Measurements from ENCODE around the gene PSAP. TPM values are rescaled to one million over a fixed set of nuclear protein-coding genes. Genes with fewer than 3 reads are reported as not detected.
"Not testable (repeated sequence)": the region's sequence is repeated elsewhere in the genome, so short reads cannot be mapped to it uniquely, and the experiment has no call there.

PSAP gene
- total RNA-seq: 100 to 1,000 TPM; 111 to 118 TPM

GRCh38 chr10:71850743-71851464 lies at the start of gene PSAP:
TSS of gene PSAP (minus strand) at chr10:71851251. CDS start at chr10:71851221, 30 bp downstream.
- peak within 1 kb of the TSS; percentile 78 for H3K27ac Mint-ChIP-seq
- peak within 1 kb of the TSS; percentile 84 for H3K4me3 Mint-ChIP-seq
- H3K27me3 Mint-ChIP-seq: peaks cover 3% of the 10 kb centered on the region
- peaks cover 2% of the 10 kb centered on the region for H3K36me3 Mint-ChIP-seq
- peaks cover 30% of the 10 kb centered on the region for H3K4me1 Mint-ChIP-seq
- CTCF ChIA-PET: interaction anchor here (0.8 to 3.6 kb wide), 9 partner anchors 8 to 198 kb away, joined by 3 to 23 read pairs (median 4); partner anchors contain the start of gene VSIR
- H3K9me3 Mint-ChIP-seq (ENCODE audit: low read depth): no peaks in the 10 kb centered on the region
- peak; percentile 99 for DNase-seq
- peak; percentile 99 for ATAC-seq

- CTCF ChIA-PET: interaction anchor here (0.6 to 2.8 kb wide), 2 partner anchors 148 to 1609 kb away, joined by 3 to 13 read pairs; no protein-coding TSS in a partner anchor
- DNase-seq (no peak), ATAC-seq (no peak)
- Mint-ChIP-seq H3K4me3 (no peak overlapping the region), H3K27ac (no peak overlapping the region), H3K36me3 (no peaks in the 10 kb centered on the region), H3K4me1 (no peaks in the 10 kb centered on the region), H3K27me3 (peaks cover 2% of the 10 kb centered on the region), H3K9me3 (ENCODE audit: low read depth) (no peaks in the 10 kb centered on the region)
Measured at GRCh38 chr10:71900441-71901180, 49.6 kb upstream of the PSAP start.

- Mint-ChIP-seq H3K36me3 (no peaks in the 10 kb centered on the region), H3K4me3 (no peak overlapping the region), H3K9me3 (ENCODE audit: low read depth) (no peaks in the 10 kb centered on the region), H3K27ac (no peak overlapping the region), H3K27me3 (peaks cover 2% of the 10 kb centered on the region), H3K4me1 (no peaks in the 10 kb centered on the region)
- no peak for DNase-seq
- CTCF ChIA-PET: interaction anchor here (1.2 to 2.8 kb wide), 2 partner anchors 148 to 319 kb away, joined by 3 to 13 read pairs; no protein-coding TSS in a partner anchor
- no peak for ATAC-seq
Measured at GRCh38 chr10:71899665-71900412, 48.8 kb upstream of the PSAP start.

GRCh38 chr10:71898346-71898745 lies 47.3 kb upstream of the PSAP start:
- not testable (repeated sequence) for H3K9me3 Mint-ChIP-seq (ENCODE audit: low read depth); H3K4me1 Mint-ChIP-seq; DNase-seq; H3K36me3 Mint-ChIP-seq; ATAC-seq; H3K4me3 Mint-ChIP-seq; H3K27me3 Mint-ChIP-seq; H3K27ac Mint-ChIP-seq
- CTCF ChIA-PET: interaction anchor here (0.7 to 2.8 kb wide), 9 partner anchors 20 to 446 kb away, joined by 3 to 13 read pairs (median 3); no protein-coding TSS in a partner anchor

GRCh38 chr10:71893920-71894319 lies 42.9 kb upstream of the PSAP start:
- Mint-ChIP-seq H3K9me3 (ENCODE audit: low read depth) (no peaks in the 10 kb centered on the region), H3K4me3 (no peak overlapping the region), H3K27me3 (peaks cover 16% of the 10 kb centered on the region), H3K27ac (no peak overlapping the region), H3K36me3 (no peaks in the 10 kb centered on the region), H3K4me1 (peaks cover 6% of the 10 kb centered on the region)
- DNase-seq: no peak
- CTCF ChIA-PET: no interaction called here
- ATAC-seq: no peak

- no peak overlapping the region for H3K27ac Mint-ChIP-seq
- peaks cover 11% of the 10 kb centered on the region for H3K4me1 Mint-ChIP-seq
- no peak overlapping the region for H3K4me3 Mint-ChIP-seq
- DNase-seq (no peak), ATAC-seq (no peak)
- H3K36me3 Mint-ChIP-seq: no peaks in the 10 kb centered on the region
- CTCF ChIA-PET: no interaction called here
- H3K27me3 Mint-ChIP-seq: peaks cover 19% of the 10 kb centered on the region
- no peaks in the 10 kb centered on the region for H3K9me3 Mint-ChIP-seq (ENCODE audit: low read depth)
Measured at GRCh38 chr10:71893258-71893815, 42.3 kb upstream of the PSAP start.

GRCh38 chr10:71891437-71891836 lies 40.4 kb upstream of the PSAP start:
- Mint-ChIP-seq H3K4me1 (peaks cover 11% of the 10 kb centered on the region), H3K4me3 (no peak overlapping the region), H3K9me3 (ENCODE audit: low read depth) (no peaks in the 10 kb centered on the region), H3K36me3 (no peaks in the 10 kb centered on the region), H3K27me3 (peaks cover 31% of the 10 kb centered on the region), H3K27ac (no peak overlapping the region)
- ATAC-seq (no peak), DNase-seq (no peak)
- CTCF ChIA-PET: interaction anchor here (1.1 to 1.3 kb wide), 2 partner anchors 31 to 66 kb away, joined by 3 read pairs; no protein-coding TSS in a partner anchor

- CTCF ChIA-PET: no interaction called here
Measured at GRCh38 chr10:71889388-71889987, 38.4 kb upstream of the PSAP start.

GRCh38 chr10:71888623-71889387 lies 37.8 kb upstream of the PSAP start:
- CTCF ChIA-PET: no interaction called here
- Mint-ChIP-seq H3K4me3 (peak overlapping the region; percentile 66), H3K27ac (no peak overlapping the region), H3K4me1 (peaks cover 11% of the 10 kb centered on the region), H3K36me3 (no peaks in the 10 kb centered on the region), H3K27me3 (peaks cover 34% of the 10 kb centered on the region), H3K9me3 (ENCODE audit: low read depth) (no peaks in the 10 kb centered on the region)
- ATAC-seq (peak; percentile 94), DNase-seq (peak; percentile 68)

More at GRCh38 chr10:71889388-71889987, 38.4 kb upstream of the PSAP start:
- Mint-ChIP-seq H3K4me1 (peaks cover 11% of the 10 kb centered on the region), H3K4me3 (peak overlapping the region; percentile 66), H3K27ac (no peak overlapping the region), H3K36me3 (no peaks in the 10 kb centered on the region), H3K9me3 (ENCODE audit: low read depth) (no peaks in the 10 kb centered on the region), H3K27me3 (peaks cover 34% of the 10 kb centered on the region)
- no peak for DNase-seq
- ATAC-seq: no peak

- Mint-ChIP-seq H3K27ac (no peak overlapping the region), H3K36me3 (no peaks in the 10 kb centered on the region), H3K9me3 (ENCODE audit: low read depth) (no peaks in the 10 kb centered on the region), H3K4me3 (peak overlapping the region; percentile 66), H3K4me1 (peaks cover 14% of the 10 kb centered on the region), H3K27me3 (peaks cover 34% of the 10 kb centered on the region)
- ATAC-seq (no peak), DNase-seq (no peak)
- CTCF ChIA-PET: no interaction called here
Measured at GRCh38 chr10:71888248-71888622, 37.2 kb upstream of the PSAP start.

- Mint-ChIP-seq H3K4me1 (peaks cover 15% of the 10 kb centered on the region), H3K36me3 (no peaks in the 10 kb centered on the region), H3K27ac (no peak overlapping the region), H3K27me3 (peaks cover 34% of the 10 kb centered on the region), H3K9me3 (ENCODE audit: low read depth) (no peaks in the 10 kb centered on the region), H3K4me3 (no peak overlapping the region)
- ATAC-seq (no peak), DNase-seq (no peak)
- CTCF ChIA-PET: interaction anchor here (0.8 kb wide), 1 partner anchor 9 kb away, joined by 3 read pairs; no protein-coding TSS in a partner anchor
Measured at GRCh38 chr10:71887743-71888142, 36.7 kb upstream of the PSAP start.
